MM.1S (cell line): ENCODE results near the gene KRTAP5-7.

Source experiments
- DNase-seq: peaks from one replicate; pipeline ENCODE4 v3.0.0-alpha.2; 2015
- H2AFZ ChIP-seq: fragments of 300-600 bp; sonication (generic); 2 replicates; pipeline ENCODE4 v1.6.0; 2016; ENCODE audit warnings: antibody characterized with exemption, low read length
- H3F3A ChIP-seq: fragments of 300-600 bp; sonication (generic); 2 replicates; pipeline ENCODE4 v1.6.1; 2016; ENCODE audit warnings: mild to moderate bottlenecking, antibody characterized with exemption, low read length, moderate library complexity, mixed read lengths; ENCODE audit not compliant: insufficient read depth
- H3K27ac ChIP-seq: fragments of 300-600 bp; sonication (generic); 2 replicates; pipeline ENCODE4 v1.5.1; 2016; ENCODE audit warnings: mild to moderate bottlenecking, low read length
- H3K27me3 ChIP-seq: fragments of 300-600 bp; sonication (generic); replicated peaks from 2 replicates; pipeline ENCODE4 v1.6.0; 2016; ENCODE audit warnings: low read length; ENCODE audit not compliant: insufficient read depth
- H3K36me3 ChIP-seq: fragments of 300-600 bp; sonication (generic); replicated peaks from 2 replicates; pipeline ENCODE4 v1.6.1; 2016; ENCODE audit warnings: mild to moderate bottlenecking, low read length, mixed read lengths; ENCODE audit not compliant: insufficient read depth
- H3K4me1 ChIP-seq: fragments of 300-600 bp; sonication (generic); 2 replicates; pipeline ENCODE4 v1.6.1; 2016; ENCODE audit warnings: low read length, mixed read lengths
- H3K4me2 ChIP-seq: fragments of 300-600 bp; sonication (generic); 2 replicates; pipeline ENCODE4 v1.6.0; 2016; ENCODE audit warnings: low read depth, low read length
- H3K4me3 ChIP-seq: fragments of 300-600 bp; sonication (generic); 2 replicates; pipeline ENCODE4 v1.5.1; 2016; ENCODE audit warnings: low read length, mixed read lengths
- H3K79me2 ChIP-seq: fragments of 300-600 bp; sonication (generic); 2 replicates; pipeline ENCODE4 v1.6.1; 2016; ENCODE audit warnings: mixed run types, low read length, mixed read lengths
- H3K9ac ChIP-seq: fragments of 300-600 bp; sonication (generic); 2 replicates; pipeline ENCODE4 v1.6.1; 2016; ENCODE audit warnings: low read length, mixed read lengths
- H3K9me2 ChIP-seq: fragments of 300-600 bp; sonication (generic); replicated peaks from 2 replicates; pipeline ENCODE4 v1.6.1; 2016; ENCODE audit warnings: mild to moderate bottlenecking, low read length, mixed read lengths; ENCODE audit not compliant: insufficient read depth
- H3K9me3 ChIP-seq: fragments of 300-600 bp; sonication (generic); replicated peaks from 2 replicates; pipeline ENCODE4 v1.6.1; 2016; ENCODE audit warnings: mild to moderate bottlenecking, low read length, mixed read lengths; ENCODE audit not compliant: insufficient read depth
- H4K20me1 ChIP-seq: fragments of 300-600 bp; sonication (generic); 2 replicates; pipeline ENCODE4 v1.6.1; 2016; ENCODE audit warnings: mild to moderate bottlenecking, low read length, moderate library complexity, mixed read lengths; ENCODE audit not compliant: insufficient read depth
- EZH2 ChIP-seq: fragments of 300-600 bp; sonication (generic); optimal IDR thresholded peaks from 2 replicates; pipeline ENCODE3; 2017; ENCODE audit warnings: low read depth, mild to moderate bottlenecking, antibody characterized with exemption, low read length, mixed read lengths
- EZH2phosphoT487 ChIP-seq: fragments of 300-600 bp; sonication (generic); IDR thresholded peaks from 2 replicates; pipeline ENCODE4 v1.6.1; 2018; ENCODE audit warnings: antibody characterized with exemption, low read length
- TF ChIP-seq, protein P1 (sequence below): fragments of 300-600 bp; sonication (generic); IDR thresholded peaks from 2 replicates; pipeline ENCODE4 v1.5.1; 2016; ENCODE audit warnings: antibody characterized with exemption, low read length, mixed read lengths

Gene KRTAP5-7

GRCh38 chr11:71483692-71484091, 43.4 kb upstream of the KRTAP5-7 start:
- no peaks in the 10 kb centered on the region for H3K9me3 ChIP-seq
- H3K27me3 ChIP-seq, result no peaks in the 10 kb centered on the region
- TF ChIP-seq EZH2 (no peak), EZH2phosphoT487 (no peak)
- no peak overlapping the region for H3K9ac ChIP-seq
- H3K4me1 ChIP-seq, result no peaks in the 10 kb centered on the region
- H3K9me2 ChIP-seq, result no peaks in the 10 kb centered on the region
- no peak overlapping the region for H3K4me2 ChIP-seq
- no peaks in the 10 kb centered on the region for H3K36me3 ChIP-seq
- no peaks in the 10 kb centered on the region for H4K20me1 ChIP-seq
- no peaks in the 10 kb centered on the region for H3K79me2 ChIP-seq
- no peak overlapping the region for H3K27ac ChIP-seq
- no peak overlapping the region for H2AFZ ChIP-seq
- no peaks in the 10 kb centered on the region for H3F3A ChIP-seq
- no peak for DNase-seq
- no peak overlapping the region for H3K4me3 ChIP-seq

DNA sequence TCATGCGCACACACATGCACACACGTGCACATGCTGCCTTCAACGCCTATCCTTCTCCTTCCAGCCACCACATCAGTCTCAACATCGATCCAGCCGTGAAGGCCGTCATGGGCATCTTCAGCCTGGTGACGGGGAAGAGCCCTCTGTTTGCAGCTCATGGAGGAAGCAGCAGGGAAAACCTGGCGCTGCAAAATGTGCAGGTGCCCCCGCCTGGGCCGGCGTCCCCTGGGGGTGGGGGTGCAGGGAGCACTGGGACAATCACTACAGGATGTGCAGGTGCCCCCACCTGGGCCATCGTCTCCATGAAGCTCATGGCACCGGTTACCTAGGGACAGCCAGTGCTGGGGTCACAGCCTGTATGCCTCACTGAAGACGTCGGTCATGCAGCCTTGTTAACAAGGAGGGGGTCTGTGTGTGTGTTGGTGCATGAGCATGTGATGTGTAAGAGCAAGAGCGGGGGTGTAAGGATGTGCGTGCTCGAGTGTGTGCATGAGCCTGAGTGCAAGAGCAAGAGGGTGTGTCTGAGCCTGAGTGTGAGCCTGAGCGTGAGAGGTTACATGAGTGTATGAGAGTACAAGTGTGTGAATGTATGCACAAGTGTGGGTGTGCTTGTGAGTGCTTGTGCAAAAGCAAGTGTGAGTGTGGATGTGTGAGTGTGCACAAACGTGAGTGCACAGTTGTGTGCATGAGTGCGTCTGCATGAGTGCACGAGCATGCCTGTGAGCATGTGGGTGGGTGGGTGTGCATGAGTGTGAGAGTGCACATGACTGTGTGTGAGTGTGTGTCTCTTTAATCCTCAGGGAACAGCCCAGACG, 42.6 kb upstream of the KRTAP5-7 start:
- Histone ChIP-seq H3K4me2 (no peak overlapping the region), H3K36me3 (no peaks in the 10 kb centered on the region), H3K9me2 (no peaks in the 10 kb centered on the region), H3K4me1 (no peaks in the 10 kb centered on the region), H3K9ac (no peak overlapping the region), H3K4me3 (no peak overlapping the region), H4K20me1 (no peaks in the 10 kb centered on the region), H3K27ac (no peak overlapping the region), H2AFZ (no peak overlapping the region), H3K79me2 (no peaks in the 10 kb centered on the region), H3K27me3 (no peaks in the 10 kb centered on the region), H3K9me3 (no peaks in the 10 kb centered on the region), H3F3A (no peaks in the 10 kb centered on the region)
- no peak for DNase-seq
- TF ChIP-seq EZH2 (no peak), EZH2phosphoT487 (no peak)
- TF ChIP-seq, protein P1, sequence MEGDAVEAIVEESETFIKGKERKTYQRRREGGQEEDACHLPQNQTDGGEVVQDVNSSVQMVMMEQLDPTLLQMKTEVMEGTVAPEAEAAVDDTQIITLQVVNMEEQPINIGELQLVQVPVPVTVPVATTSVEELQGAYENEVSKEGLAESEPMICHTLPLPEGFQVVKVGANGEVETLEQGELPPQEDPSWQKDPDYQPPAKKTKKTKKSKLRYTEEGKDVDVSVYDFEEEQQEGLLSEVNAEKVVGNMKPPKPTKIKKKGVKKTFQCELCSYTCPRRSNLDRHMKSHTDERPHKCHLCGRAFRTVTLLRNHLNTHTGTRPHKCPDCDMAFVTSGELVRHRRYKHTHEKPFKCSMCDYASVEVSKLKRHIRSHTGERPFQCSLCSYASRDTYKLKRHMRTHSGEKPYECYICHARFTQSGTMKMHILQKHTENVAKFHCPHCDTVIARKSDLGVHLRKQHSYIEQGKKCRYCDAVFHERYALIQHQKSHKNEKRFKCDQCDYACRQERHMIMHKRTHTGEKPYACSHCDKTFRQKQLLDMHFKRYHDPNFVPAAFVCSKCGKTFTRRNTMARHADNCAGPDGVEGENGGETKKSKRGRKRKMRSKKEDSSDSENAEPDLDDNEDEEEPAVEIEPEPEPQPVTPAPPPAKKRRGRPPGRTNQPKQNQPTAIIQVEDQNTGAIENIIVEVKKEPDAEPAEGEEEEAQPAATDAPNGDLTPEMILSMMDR, result no peak

- H3K4me1 ChIP-seq, result no peaks in the 10 kb centered on the region
- DNase-seq, result no peak
- TF ChIP-seq, protein P1, result no peak
- TF ChIP-seq EZH2 (no peak), EZH2phosphoT487 (no peak)
Measured at GRCh38 chr11:71485063-71485399, 42.0 kb upstream of the KRTAP5-7 start.

GRCh38 chr11:71485466-71485865, 41.6 kb upstream of the KRTAP5-7 start:
- Histone ChIP-seq H2AFZ (no peak overlapping the region), H3K4me2 (no peak overlapping the region), H3K4me3 (no peak overlapping the region), H3K4me1 (no peaks in the 10 kb centered on the region), H3K79me2 (no peaks in the 10 kb centered on the region), H3K9me2 (no peaks in the 10 kb centered on the region), H3K27ac (no peak overlapping the region), H4K20me1 (no peaks in the 10 kb centered on the region), H3K9me3 (no peaks in the 10 kb centered on the region), H3F3A (no peaks in the 10 kb centered on the region), H3K27me3 (no peaks in the 10 kb centered on the region), H3K9ac (no peak overlapping the region), H3K36me3 (no peaks in the 10 kb centered on the region)
- DNase-seq, result no peak
- no peak for TF ChIP-seq EZH2phosphoT487
- no peak for TF ChIP-seq EZH2
- TF ChIP-seq, protein P1, result no peak

More at GRCh38 chr11:71485063-71485399, 42.0 kb upstream of the KRTAP5-7 start:
- no peak overlapping the region for H3K9ac ChIP-seq
- no peaks in the 10 kb centered on the region for H3F3A ChIP-seq
- H4K20me1 ChIP-seq, result no peaks in the 10 kb centered on the region
- H3K9me2 ChIP-seq, result no peaks in the 10 kb centered on the region
- no peak overlapping the region for H3K4me2 ChIP-seq
- no peaks in the 10 kb centered on the region for H3K79me2 ChIP-seq
- no peaks in the 10 kb centered on the region for H3K27me3 ChIP-seq
- H3K4me3 ChIP-seq, result no peak overlapping the region
- H3K9me3 ChIP-seq, result no peaks in the 10 kb centered on the region
- H2AFZ ChIP-seq, result no peak overlapping the region
- no peak overlapping the region for H3K27ac ChIP-seq
- no peaks in the 10 kb centered on the region for H3K36me3 ChIP-seq
